ENCODE results near the gene TMEM18. TPM values are rescaled to one million over a fixed set of nuclear protein-coding genes. Genes with fewer than 3 reads are reported as not detected.

The TMEM18 gene
- total RNA-seq, 2 experiments from 2014 or later = 22.1 to 25.6 TPM

GRCh38 chr2:661360-661635 is 15.9 kb downstream of the TMEM18 start:
- peaks cover 37% of the 10 kb centered on the region for H3K36me3 Mint-ChIP-seq
- no peak overlapping the region for H3K4me3 Mint-ChIP-seq
- no peak for DNase-seq
- H3K4me1 Mint-ChIP-seq = peaks cover 38% of the 10 kb centered on the region
- H3K27ac Mint-ChIP-seq = no peak overlapping the region
- H3K9me3 Mint-ChIP-seq (ENCODE audit: low read depth) = peaks cover 13% of the 10 kb centered on the region
- CTCF ChIA-PET = no interaction called here
- peaks cover 11% of the 10 kb centered on the region for H3K27me3 Mint-ChIP-seq
- ATAC-seq = no peak

GRCh38 chr2:660586-661359 is 16.4 kb downstream of the TMEM18 start:
- no peak overlapping the region for H3K27ac Mint-ChIP-seq
- no peak overlapping the region for H3K4me3 Mint-ChIP-seq
- peaks cover 10% of the 10 kb centered on the region for H3K9me3 Mint-ChIP-seq (ENCODE audit: low read depth)
- CTCF ChIA-PET = no interaction called here
- peaks cover 31% of the 10 kb centered on the region for H3K36me3 Mint-ChIP-seq
- ATAC-seq = no peak
- H3K27me3 Mint-ChIP-seq = peaks cover 11% of the 10 kb centered on the region
- H3K4me1 Mint-ChIP-seq = peaks cover 38% of the 10 kb centered on the region
- no peak for DNase-seq

GRCh38 chr2:660029-660428 is 17.2 kb downstream of the TMEM18 start:
- ATAC-seq (no peak), DNase-seq (no peak)
- Mint-ChIP-seq H3K4me3 (no peak overlapping the region), H3K27ac (no peak overlapping the region), H3K9me3 (ENCODE audit: low read depth) (peaks cover 2% of the 10 kb centered on the region), H3K27me3 (peaks cover 11% of the 10 kb centered on the region), H3K36me3 (peaks cover 24% of the 10 kb centered on the region), H3K4me1 (peaks cover 36% of the 10 kb centered on the region)
- CTCF ChIA-PET = no interaction called here

- Mint-ChIP-seq H3K27ac (no peak overlapping the region), H3K4me3 (no peak overlapping the region), H3K27me3 (peaks cover 11% of the 10 kb centered on the region), H3K9me3 (ENCODE audit: low read depth) (no peaks in the 10 kb centered on the region), H3K36me3 (peaks cover 9% of the 10 kb centered on the region), H3K4me1 (peaks cover 24% of the 10 kb centered on the region)
- CTCF ChIA-PET = no interaction called here
- ATAC-seq = no peak
- no peak for DNase-seq
Observed at GRCh38 chr2:658426-658825, 18.8 kb downstream of the TMEM18 start.

- peaks cover 19% of the 10 kb centered on the region for H3K4me1 Mint-ChIP-seq
- DNase-seq (no peak), ATAC-seq (no peak)
- no peak overlapping the region for H3K4me3 Mint-ChIP-seq
- peaks cover 11% of the 10 kb centered on the region for H3K27me3 Mint-ChIP-seq
- H3K27ac Mint-ChIP-seq = no peak overlapping the region
- CTCF ChIA-PET = no interaction called here
- H3K36me3 Mint-ChIP-seq = peaks cover 2% of the 10 kb centered on the region
- H3K9me3 Mint-ChIP-seq (ENCODE audit: low read depth) = no peaks in the 10 kb centered on the region
Observed at GRCh38 chr2:657766-658165, 19.4 kb downstream of the TMEM18 start.

- Mint-ChIP-seq H3K27ac (no peak overlapping the region), H3K4me1 (peaks cover 12% of the 10 kb centered on the region), H3K9me3 (ENCODE audit: low read depth) (no peaks in the 10 kb centered on the region), H3K4me3 (no peak overlapping the region), H3K27me3 (peaks cover 11% of the 10 kb centered on the region), H3K36me3 (no peaks in the 10 kb centered on the region)
- CTCF ChIA-PET = no interaction called here
- no peak for ATAC-seq
- DNase-seq = peak; percentile 25
Observed at GRCh38 chr2:656676-657075, 20.5 kb downstream of the TMEM18 start.

- H3K27me3 Mint-ChIP-seq = peaks cover 11% of the 10 kb centered on the region
- H3K9me3 Mint-ChIP-seq (ENCODE audit: low read depth) = no peaks in the 10 kb centered on the region
- ATAC-seq (no peak), DNase-seq (peak; percentile 39)
- CTCF ChIA-PET = no interaction called here
- H3K27ac Mint-ChIP-seq = no peak overlapping the region
- H3K4me1 Mint-ChIP-seq = peaks cover 8% of the 10 kb centered on the region
- H3K4me3 Mint-ChIP-seq = no peak overlapping the region
- no peaks in the 10 kb centered on the region for H3K36me3 Mint-ChIP-seq
Observed at GRCh38 chr2:655626-656025, 21.6 kb downstream of the TMEM18 start.

- no peaks in the 10 kb centered on the region for H3K36me3 Mint-ChIP-seq
- ATAC-seq = no peak
- peak; percentile 19 for DNase-seq
- H3K4me3 Mint-ChIP-seq = no peak overlapping the region
- H3K4me1 Mint-ChIP-seq = peaks cover 8% of the 10 kb centered on the region
- no peak overlapping the region for H3K27ac Mint-ChIP-seq
- no peaks in the 10 kb centered on the region for H3K9me3 Mint-ChIP-seq (ENCODE audit: low read depth)
- CTCF ChIA-PET = no interaction called here
- peaks cover 11% of the 10 kb centered on the region for H3K27me3 Mint-ChIP-seq
Observed at GRCh38 chr2:654896-655295, 22.3 kb downstream of the TMEM18 start.

- H3K36me3 Mint-ChIP-seq = no peaks in the 10 kb centered on the region
- H3K4me1 Mint-ChIP-seq = peaks cover 8% of the 10 kb centered on the region
- ATAC-seq = no peak
- peak; percentile 3 for DNase-seq
- H3K9me3 Mint-ChIP-seq (ENCODE audit: low read depth) = no peaks in the 10 kb centered on the region
- H3K27ac Mint-ChIP-seq = no peak overlapping the region
- H3K27me3 Mint-ChIP-seq = peaks cover 9% of the 10 kb centered on the region
- H3K4me3 Mint-ChIP-seq = no peak overlapping the region
- CTCF ChIA-PET = no interaction called here
Observed at GRCh38 chr2:653645-654425, 23.4 kb downstream of the TMEM18 start.

- Mint-ChIP-seq H3K27me3 (peaks cover 6% of the 10 kb centered on the region), H3K9me3 (ENCODE audit: low read depth) (no peaks in the 10 kb centered on the region), H3K27ac (no peak overlapping the region), H3K4me3 (no peak overlapping the region), H3K36me3 (no peaks in the 10 kb centered on the region), H3K4me1 (peaks cover 8% of the 10 kb centered on the region)
- CTCF ChIA-PET = no interaction called here
- DNase-seq = peak; percentile 23
- ATAC-seq = no peak
Observed at GRCh38 chr2:652881-653480, 24.2 kb downstream of the TMEM18 start.

GRCh38 chr2:651951-652373 is 25.2 kb downstream of the TMEM18 start:
- Mint-ChIP-seq H3K27me3 (no peaks in the 10 kb centered on the region), H3K36me3 (no peaks in the 10 kb centered on the region), H3K4me3 (no peak overlapping the region), H3K9me3 (ENCODE audit: low read depth) (no peaks in the 10 kb centered on the region), H3K4me1 (peaks cover 8% of the 10 kb centered on the region), H3K27ac (no peak overlapping the region)
- CTCF ChIA-PET = no interaction called here
- ATAC-seq = no peak
- DNase-seq = peak; percentile 28

GRCh38 chr2:650343-651310 is 26.6 kb downstream of the TMEM18 start:
- H3K27ac Mint-ChIP-seq = no peak overlapping the region
- peaks cover 3% of the 10 kb centered on the region for H3K27me3 Mint-ChIP-seq
- H3K36me3 Mint-ChIP-seq = no peaks in the 10 kb centered on the region
- CTCF ChIA-PET = interaction anchor here (1.5 kb wide), 1 partner anchor 14 kb away, joined by 4 read pairs; no protein-coding TSS in a partner anchor
- no peak overlapping the region for H3K4me3 Mint-ChIP-seq
- ATAC-seq = no peak
- H3K9me3 Mint-ChIP-seq (ENCODE audit: low read depth) = no peaks in the 10 kb centered on the region
- peak; percentile 25 for DNase-seq
- H3K4me1 Mint-ChIP-seq = peaks cover 2% of the 10 kb centered on the region
